Fibroblast of skin of back (primary cell): ENCODE measurements around the gene AQP11. TPM values are rescaled to one million over a fixed set of nuclear protein-coding genes. Genes with fewer than 3 reads are reported as not detected.
"Not testable (repeated sequence)": the region's sequence is repeated elsewhere in the genome, so short reads cannot be mapped to it uniquely, and the experiment has no call there.

Experiments
- DNase-seq: peaks from one replicate; pipeline ENCODE4 v3.0.0-alpha.2; 2013
- polyA plus RNA-seq, 2 experiments: library from polyadenylated mRNA; unstranded; fragments of 120-200 nt; gene quantifications; one replicate each; pipeline ENCODE4 v1.2.1, GENCODE V29; 2013; ENCODE audit not compliant: insufficient read length in 2 of 2

The AQP11 gene
- polyA plus RNA-seq (2013, experiment 1 of 2; ENCODE audit: insufficient read length), result 0.66 TPM
- 0.75 TPM for polyA plus RNA-seq (2013, experiment 2 of 2; ENCODE audit: insufficient read length)

DNA sequence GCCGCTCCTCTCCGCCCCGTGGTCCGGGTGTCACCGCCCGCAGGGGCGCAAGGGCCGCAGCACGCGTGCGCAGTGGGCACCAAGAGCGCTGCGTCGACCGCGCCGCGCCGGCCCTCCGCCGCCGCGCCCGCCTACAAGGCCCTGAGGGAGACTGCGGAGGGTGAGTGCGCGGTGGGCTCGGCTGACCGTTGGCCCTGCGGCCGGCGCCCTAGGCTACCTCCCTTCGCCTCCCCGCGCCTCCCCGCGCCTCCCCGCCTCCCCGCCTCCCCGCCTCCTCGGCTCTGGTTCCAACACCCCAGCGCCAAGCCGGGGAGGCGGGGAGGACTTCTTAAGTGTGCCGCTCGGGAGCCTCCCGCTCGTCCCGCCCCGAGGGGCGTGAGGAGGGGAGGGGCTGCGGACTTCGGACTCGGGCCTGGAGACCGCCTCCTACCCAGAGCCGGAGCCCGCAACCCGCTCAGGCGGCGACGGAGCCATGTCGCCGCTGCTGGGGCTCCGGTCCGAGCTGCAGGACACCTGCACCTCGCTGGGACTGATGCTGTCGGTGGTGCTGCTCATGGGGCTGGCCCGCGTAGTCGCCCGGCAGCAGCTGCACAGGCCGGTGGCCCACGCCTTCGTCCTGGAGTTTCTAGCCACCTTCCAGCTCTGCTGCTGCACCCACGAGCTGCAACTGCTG, at the start of gene AQP11:
Gene AQP11, plus strand, starts transcription at position 433 of the 673 bp plus-strand sequence. Its CDS starts 40 bp downstream, at position 473.
- peak; percentile 80 for DNase-seq

DNA sequence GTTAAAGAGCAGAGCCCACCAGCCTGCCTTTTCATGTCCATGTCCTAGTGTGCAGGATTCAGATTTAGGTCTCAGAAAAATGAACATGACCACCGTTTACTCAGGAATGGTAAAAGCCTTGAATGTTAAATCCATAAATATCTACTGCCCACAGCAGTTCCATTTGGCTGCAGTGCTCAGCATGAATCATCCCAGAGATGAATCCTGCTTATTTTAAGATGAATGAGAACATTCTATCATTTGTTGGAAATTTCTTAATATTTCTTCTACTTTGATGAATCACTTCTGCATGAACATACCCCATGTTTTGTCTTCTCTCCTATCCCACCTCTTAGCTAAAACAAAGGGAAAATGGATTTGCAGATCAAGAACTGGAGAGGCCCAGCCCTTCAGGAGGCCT, 47.5 kb upstream of the AQP11 start:
- peak; percentile 51 for DNase-seq

GRCh38 chr11:77547047-77547836, 42.5 kb upstream of the AQP11 start:
- DNase-seq, result no peak

DNA sequence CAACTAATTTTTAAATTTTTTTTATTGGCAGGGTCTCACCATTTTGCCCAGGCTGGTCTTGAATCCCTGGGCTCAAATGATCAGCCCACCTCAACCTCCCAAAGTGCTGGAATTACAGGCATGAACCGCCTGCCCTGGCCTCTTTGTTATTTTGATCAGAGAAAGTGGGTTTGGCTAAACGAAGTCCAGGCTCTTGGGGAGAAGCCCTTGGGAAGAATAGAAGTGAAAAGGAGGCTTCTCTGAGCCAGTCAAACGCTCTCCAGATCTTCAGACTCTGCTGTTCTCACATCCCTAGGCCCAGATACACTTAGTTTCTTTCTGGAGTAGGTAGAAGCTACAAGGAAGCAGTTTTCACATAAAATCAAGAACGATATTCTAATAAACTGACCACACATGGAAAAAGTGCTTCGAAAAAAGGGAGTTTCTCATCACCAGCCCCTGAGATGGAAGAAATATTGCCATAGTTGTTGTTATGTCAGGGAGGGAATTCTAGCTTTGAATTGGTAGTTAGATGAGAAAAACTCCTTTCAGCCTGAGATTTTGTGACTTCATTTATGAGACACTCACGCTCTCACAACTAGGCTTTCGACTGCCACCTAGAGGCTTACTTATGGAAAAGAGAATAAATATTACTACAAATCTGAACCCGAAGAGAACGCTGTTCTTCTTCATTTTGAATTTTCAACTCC, 41.7 kb upstream of the AQP11 start:
- peak; percentile 65 for DNase-seq

DNA sequence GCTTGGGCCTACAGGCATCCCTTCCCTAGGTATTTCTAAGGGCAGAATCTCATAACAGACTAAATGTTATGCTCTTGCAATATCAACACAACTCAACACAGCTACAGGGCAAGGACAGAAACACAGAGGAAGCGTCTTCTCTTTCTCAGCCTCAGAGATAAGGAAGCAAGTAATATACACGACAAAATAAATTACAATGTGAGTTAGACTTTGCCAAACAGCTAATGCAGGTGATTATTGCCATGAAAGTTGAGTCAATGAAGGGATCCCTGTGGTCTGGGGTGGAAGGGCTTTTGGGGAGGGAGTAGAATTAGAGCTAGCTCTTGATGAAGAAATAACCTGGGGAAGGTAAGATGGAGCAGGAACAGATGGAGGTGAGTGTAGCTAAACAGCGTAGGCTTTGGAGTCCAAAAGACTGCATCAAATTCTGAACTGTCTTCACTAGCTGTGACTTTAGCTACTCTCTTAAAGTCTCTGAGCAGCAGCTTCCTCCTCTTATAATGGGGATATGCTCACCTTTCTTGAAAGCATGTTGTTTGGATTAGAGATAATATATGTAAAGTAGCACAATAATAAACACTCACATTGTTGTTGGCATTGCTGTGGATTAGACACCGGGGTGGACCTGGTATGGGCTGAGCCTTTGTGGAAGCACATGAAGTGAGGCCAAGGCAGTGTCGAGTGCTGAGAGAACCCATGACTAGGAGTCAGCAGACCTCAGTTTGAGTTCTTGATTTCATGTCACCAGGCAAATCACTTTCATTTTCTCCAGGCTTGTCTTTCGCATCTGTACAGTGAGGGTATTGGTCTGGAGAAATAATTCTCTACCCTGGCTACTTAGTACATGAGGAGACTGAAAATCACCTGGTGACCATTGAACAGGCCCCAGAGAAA, 41.0 kb upstream of the AQP11 start:
- no peak for DNase-seq

- DNase-seq, result not testable (repeated sequence)
Measured at GRCh38 chr11:77551426-77551825, 38.3 kb upstream of the AQP11 start.

DNA sequence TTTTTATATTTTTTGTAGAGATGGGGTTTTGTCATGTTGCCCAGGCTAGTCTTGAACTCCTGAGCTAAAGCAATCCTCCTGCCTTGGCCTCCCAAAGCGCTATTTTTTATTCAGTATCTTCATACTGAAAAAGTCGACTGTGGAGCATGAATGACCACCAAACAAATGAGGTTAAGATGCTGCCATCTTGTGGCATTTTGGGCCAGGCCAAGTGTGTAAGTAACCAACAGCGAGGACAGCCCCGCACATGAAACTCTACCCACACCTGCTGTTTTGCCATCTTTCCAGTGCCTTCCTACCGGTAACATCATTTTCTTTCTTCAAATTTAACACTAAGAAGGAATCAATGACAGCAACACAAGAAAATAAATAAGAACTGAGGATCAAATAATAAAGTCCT, 32.2 kb upstream of the AQP11 start:
- peak; percentile 12 for DNase-seq

- no peak for DNase-seq
Measured at GRCh38 chr11:77558380-77558779, 31.4 kb upstream of the AQP11 start.

- peak; percentile 76 for DNase-seq
Measured at GRCh38 chr11:77559686-77560401, 29.9 kb upstream of the AQP11 start.

DNA sequence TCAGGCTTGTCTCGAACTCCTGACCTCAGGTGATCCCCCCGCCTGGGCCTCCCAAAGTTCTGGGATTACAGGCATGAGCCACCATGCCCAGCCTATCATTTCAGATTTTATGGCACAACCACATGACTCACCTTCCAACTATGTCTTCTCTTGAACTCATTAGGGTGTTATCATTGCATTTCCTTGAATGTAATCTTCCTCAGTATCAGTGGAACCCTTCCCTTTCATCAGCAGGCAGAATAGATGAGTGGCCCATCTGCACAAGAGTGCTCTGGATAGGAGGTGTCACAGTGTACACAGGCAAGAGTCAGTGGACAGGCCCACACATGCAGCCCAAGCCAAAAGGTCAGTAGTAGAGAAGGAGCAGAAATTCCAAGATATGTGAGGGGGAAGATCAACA, 29.1 kb upstream of the AQP11 start:
- peak; percentile 58 for DNase-seq

GRCh38 chr11:77561257-77561656, 28.5 kb upstream of the AQP11 start:
- no peak for DNase-seq

GRCh38 chr11:77568306-77568705, 21.4 kb upstream of the AQP11 start:
- DNase-seq, result no peak

- no peak for DNase-seq
Measured at GRCh38 chr11:77568916-77569675, 20.7 kb upstream of the AQP11 start.

DNA sequence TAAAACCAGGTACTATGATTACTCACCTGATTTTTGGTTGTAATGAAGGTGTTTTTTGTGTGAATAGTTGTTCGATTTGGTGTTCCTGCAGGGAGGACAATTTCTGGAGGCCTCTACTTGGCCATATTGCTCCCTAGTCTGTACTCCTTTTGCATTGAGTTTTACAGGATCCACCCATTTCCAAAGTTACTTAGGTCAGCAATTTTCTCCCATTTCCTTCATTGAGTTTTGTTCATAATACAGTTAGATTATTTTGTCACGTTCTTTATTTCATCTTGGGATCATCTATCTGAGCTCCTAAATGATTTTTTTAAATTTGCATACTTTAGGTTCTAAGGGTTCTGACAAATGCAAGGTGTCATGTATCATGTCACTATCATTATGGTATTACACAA, 20.1 kb upstream of the AQP11 start:
- DNase-seq, result no peak

DNA sequence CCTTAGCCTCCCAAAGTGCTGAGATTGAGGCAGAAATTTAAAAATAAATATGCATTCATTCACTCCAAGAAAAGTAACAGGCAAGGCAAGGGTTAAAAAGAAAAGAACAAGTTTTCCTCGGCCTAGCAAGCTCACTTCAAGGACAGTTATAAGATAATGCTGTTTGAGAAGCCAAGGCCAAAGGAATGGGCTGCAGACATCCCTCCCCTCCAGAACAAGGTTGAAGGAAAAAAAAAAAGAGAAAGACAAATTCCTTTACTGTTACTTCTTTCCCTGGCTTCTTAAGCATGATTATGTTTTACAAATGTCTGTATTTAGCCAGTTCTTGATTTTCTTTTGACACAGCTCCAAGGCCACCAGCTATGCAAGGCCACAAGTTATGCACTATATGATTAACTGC, 18.9 kb upstream of the AQP11 start:
- DNase-seq, result peak; percentile 34

DNA sequence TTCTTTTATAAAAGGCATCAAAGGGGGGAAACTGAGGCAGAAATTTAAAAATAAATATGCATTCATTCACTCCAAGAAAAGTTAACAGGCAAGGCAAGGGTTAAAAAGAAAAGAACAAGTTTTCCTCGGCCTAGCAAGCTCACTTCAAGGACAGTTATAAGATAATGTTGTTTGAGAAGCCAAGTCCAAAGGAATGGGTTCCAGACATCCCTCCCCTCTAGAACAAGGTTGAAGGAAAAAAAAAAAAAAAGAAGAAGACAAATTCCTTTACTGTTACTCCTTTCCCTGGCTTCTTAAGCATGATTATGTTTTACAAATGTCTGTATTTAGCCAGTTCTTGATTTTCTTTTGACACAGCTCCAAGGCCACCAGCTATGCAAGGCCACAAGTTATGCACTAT, 14.3 kb upstream of the AQP11 start:
- peak; percentile 40 for DNase-seq

DNA sequence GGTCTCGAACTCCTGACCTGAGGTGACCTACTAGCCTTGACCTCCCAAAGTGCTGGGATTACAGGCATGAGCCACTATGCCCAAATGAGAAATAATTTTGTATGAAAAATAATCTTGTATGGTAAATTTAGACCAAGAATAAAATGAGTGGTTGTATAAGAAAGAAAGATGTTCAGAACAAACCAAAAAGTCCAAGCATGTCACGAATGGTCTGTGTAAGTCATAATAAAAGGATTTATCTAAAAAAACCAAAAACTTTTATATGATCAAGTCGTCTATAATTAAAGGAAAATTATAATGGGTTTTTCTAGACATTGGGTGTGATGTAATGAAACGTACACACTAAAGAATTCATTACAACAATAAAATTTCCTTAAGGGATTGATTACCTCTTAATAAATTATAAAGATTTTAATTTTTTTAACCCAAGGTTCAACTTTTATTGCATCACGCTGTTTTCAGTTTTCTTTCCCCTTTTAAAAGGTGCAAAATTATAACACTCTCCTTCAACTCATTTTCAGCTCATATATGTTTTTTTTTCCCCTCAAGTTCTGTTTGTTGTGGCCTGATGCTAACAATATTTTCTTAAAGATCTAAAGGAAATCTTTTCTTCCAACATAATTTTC, 8.9 kb upstream of the AQP11 start:
- DNase-seq, result peak; percentile 31

DNA sequence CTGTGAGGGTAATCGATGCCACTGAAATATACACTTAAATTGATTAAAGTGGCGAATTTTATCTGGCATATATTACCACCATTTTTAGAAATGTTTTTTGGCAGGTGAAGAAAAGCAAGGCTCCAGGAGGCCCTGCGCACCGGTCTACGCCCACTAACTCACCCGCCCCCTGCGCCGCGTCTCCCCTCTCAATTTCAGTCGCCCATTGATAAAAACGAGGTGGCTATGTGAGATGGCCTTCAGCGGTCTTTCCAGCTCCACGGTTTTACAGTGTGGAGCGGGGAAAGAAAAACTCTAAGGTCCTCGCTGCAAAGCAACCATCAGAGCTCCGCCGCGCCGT, 602 bp upstream of the AQP11 start:
- no peak for DNase-seq

DNA sequence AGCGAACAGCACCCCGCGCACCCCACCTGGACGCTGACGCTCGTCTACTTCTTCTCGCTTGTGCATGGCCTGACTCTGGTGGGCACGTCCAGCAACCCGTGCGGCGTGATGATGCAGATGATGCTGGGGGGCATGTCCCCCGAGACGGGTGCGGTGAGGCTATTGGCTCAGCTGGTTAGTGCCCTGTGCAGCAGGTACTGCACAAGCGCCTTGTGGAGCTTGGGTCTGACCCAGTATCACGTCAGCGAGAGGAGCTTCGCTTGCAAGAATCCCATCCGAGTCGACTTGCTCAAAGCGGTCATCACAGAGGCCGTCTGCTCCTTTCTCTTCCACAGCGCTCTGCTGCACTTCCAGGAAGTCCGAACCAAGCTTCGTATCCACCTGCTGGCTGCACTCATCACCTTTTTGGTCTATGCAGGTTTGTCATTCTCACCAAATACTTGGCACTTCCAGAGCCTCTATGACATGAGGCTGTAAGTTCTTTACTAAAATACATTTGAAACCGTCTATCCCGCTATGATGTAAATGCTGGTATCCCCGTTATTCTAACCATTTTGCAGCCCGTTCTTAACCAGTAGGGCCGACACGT, 535 bp downstream of the AQP11 start:
- no peak for DNase-seq

GRCh38 chr11:77592727-77593126, 3.0 kb downstream of the AQP11 start:
- DNase-seq, result no peak
